ENCODE data around the gene IL17B. TPM values are rescaled to one million over a fixed set of nuclear protein-coding genes. Genes with fewer than 3 reads are reported as not detected.

The IL17B gene
- 0.22 TPM in 1 of 2 replicates, not detected in the other for total RNA-seq

GRCh38 chr5:149379177-149379761 lies at the start of gene IL17B:
IL17B (minus strand) TSS chr5:149379292; CDS start chr5:149379225, 67 bp downstream.

GRCh38 chr5:149357370-149358293 lies 21.5 kb downstream of the IL17B start, which contains the start of gene PCYOX1L:
PCYOX1L (plus strand) TSS chr5:149358046; CDS start chr5:149358069, 23 bp downstream.

GRCh38 chr5:149345147-149345891 lies 33.8 kb downstream of the IL17B start, which contains the start of gene GRPEL2:
GRPEL2 (plus strand) TSS chr5:149345499; CDS start chr5:149345540, 41 bp downstream.

Other genes starting within 250 kb of the IL17B start
- 15.8 and 19.6 TPM in 2 replicates for gene ABLIM3, start 237.8 kb downstream of the IL17B start, total RNA-seq
- gene AFAP1L1, start 107.4 kb downstream of the IL17B start, total RNA-seq: 7.5 and 8.3 TPM in 2 replicates
- gene GRPEL2, start 33.8 kb downstream of the IL17B start, total RNA-seq: 31.9 and 36.7 TPM in 2 replicates
- gene PCYOX1L, start 21.2 kb downstream of the IL17B start, total RNA-seq: 5.4 and 9.7 TPM in 2 replicates
- 554 and 558 TPM in 2 replicates for gene CSNK1A1, start 172.1 kb upstream of the IL17B start, total RNA-seq
- gene ARHGEF37, start 202.2 kb upstream of the IL17B start, total RNA-seq: 0.66 and 1.5 TPM in 2 replicates